Upper lobe of left lung (tissue), 4 donors: ENCODE data around the gene CHKB.

Experiments used
- CTCF ChIP-seq, 6 experiments: fragments of 450-650 bp in 4 of 6; fragments of 200-600 bp in 2 of 6; sonication (generic) in 2 of 6; IDR thresholded peaks; one replicate each; pipeline ENCODE4 v1.5.1; 2016 to 2019; ENCODE audit warnings: antibody characterized with exemption in 6 of 6
- EP300 ChIP-seq, 4 donors: sonication (generic); formaldehyde crosslinking; IDR thresholded peaks; one replicate each; pipeline ENCODE4 v1.5.1; 2017; ENCODE audit warnings: antibody characterized with exemption in 4 of 4, control low read depth in 2 of 4
- POLR2A ChIP-seq, 4 donors: fragments of 450-650 bp; IDR thresholded peaks; one replicate each; pipeline ENCODE4 v1.5.1; 2016 to 2017; ENCODE audit warnings: antibody characterized with exemption in 4 of 4, mild to moderate bottlenecking in 2 of 4

- TF ChIP-seq CTCF (IDR thresholded peaks at IDR 0.05) (no peak), POLR2A (IDR thresholded peaks at IDR 0.05) (no peak), EP300 (IDR thresholded peaks at IDR 0.05) (no peak)
These were observed 14.4 kb upstream of the CHKB start for GRCh38 chr22:50597097-50597496.
